GM19395 (cell line): ENCODE measurements around the gene ANKRD66.
"Not testable (repeated sequence)": the region's sequence is repeated elsewhere in the genome, so short reads cannot be mapped to it uniquely, and the experiment has no call there.

Source experiments
- ATAC-seq: cut with Tn5 transposase; IDR thresholded peaks from one replicate; pipeline ENCODE4 v1.9.1; 2021; ENCODE audit warnings: mild to moderate bottlenecking, moderate library complexity; ENCODE audit not compliant: unreplicated experiment

ANKRD66 gene

DNA sequence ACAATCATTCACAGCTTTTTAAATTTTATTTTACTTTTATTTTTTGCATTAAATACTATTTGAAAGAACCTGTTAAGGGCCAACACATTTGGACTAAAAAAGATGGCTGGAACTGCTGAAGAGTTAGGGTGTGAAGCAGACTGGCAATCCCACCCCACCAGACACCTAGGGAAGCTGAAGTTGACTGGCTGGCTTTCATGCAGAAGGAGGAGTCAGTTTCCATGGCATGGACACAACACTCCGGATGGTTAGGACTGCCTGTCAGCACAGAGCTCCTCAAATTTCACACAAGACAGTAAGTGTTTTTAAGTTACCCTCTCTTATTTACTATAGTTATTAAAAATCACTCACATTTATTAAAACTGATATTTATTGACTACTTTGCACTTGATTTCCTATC is at the start of gene ANKRD66:
TSS of gene ANKRD66 (plus strand) at position 238 of the 400 bp plus-strand sequence. CDS start 5,016 bp downstream, outside the sequence.
- ATAC-seq = no peak

DNA sequence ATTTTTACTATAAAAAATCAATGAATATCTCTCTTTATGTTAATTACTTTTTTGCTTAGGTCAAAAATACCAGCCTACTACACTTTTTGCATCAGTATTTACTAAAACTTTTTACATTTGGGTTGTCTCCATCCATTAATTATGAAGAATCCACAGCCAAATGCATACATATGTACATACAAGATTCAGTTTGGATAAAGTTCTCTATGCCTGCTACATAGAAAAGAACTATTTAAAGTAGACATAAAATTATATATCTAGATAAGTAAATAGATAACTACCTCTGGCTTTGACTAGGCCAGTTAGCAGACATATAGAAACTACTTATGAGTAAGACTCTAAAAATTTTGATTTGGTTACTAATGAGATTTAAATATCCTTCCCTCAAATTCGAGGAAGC is 46.8 kb upstream of the ANKRD66 start:
- no peak for ATAC-seq

DNA sequence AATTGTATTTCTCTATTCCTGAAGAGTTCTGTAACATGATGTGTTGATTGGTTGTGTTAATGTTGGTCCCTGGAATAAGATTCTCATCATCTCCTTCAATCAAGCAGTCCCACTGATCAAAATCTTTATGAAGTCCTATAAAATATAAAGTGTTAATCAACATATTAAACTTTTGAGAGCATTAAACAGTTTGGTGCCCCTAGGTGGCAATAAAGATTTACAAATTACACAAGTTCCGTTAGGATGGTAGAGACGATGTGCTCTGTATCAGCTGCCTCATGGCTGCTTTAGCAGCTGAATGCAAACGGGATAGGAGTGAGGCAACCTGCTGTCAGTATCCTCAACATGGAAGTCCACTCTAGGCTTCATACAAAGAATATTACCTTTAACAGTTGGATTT is 42.2 kb upstream of the ANKRD66 start:
- no peak for ATAC-seq

DNA sequence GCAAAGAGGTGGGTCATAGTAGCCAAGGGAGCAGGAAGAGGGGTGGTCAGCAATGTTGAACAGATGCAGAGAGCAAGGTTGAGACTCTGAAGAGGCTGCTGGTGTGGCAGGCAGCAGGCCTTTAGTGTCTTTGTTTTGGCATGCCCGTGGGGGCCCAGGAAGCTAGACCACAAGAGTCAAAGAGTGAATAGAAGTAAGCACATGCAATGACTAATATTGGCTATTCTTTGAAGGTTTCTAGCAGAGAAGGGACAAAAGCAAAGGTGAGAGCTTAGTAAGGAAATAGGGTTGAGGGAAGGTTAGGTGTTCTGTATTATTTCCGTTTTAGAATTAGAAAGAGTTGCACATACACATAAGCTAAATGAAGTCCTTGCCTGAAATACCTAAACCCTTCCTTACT is 40.3 kb upstream of the ANKRD66 start:
- no peak for ATAC-seq

DNA sequence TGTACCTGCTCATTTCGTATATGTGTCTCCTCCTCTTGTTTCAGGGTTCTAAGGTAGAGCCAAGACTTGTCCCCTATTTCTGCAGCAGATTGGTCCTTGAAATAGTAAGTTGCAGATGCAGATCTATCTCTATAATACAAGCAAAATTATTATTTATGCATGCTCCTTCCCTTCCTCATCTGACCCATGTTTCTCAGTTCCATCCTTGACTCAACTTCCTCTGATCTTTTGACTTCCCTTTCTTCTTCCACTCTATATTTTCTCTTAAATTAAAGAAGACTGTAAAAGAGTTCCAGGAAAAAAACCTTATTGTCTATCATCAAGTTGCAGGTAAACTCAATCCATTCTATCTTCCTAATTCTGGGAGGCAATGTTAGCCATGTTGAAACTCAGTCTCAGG is 35.2 kb upstream of the ANKRD66 start:
- no peak for ATAC-seq

DNA sequence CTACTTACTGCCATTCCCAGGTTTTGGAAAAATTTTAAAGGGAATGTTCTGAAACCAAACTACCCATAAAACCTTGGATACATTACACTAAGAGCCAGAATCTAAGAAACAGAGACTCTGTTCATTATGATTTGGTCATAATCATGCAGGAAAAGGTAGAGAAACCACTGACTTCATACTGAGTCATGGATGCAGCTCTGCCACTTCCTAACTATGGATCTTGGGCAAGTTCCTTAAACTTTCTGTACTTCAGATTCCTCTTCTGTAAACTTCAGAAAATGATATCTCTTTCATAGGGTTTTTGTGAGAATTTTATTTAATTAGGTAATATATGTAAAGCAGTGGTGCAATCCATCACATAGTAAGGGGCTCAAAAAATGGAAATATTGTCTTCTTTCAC is 31.6 kb upstream of the ANKRD66 start:
- no peak for ATAC-seq

DNA sequence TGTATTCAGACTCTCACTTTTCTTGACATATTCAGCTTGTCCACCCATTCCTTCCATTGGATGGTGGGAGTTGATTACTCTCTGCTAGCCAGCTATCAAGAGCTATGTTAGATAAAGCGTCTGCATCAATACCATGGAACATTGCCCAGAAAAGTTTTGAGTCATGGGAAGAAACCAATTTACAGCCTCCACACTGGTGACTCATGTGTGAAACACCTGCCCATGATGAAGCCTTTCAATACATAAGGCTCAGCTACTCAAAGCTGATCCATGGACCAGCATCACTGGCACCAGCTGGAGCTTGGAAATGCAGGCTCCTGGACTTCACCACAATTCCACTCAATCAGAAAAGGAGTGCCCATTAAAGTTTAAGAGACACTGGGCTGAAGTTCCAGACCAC is 27.6 kb upstream of the ANKRD66 start:
- no peak for ATAC-seq

DNA sequence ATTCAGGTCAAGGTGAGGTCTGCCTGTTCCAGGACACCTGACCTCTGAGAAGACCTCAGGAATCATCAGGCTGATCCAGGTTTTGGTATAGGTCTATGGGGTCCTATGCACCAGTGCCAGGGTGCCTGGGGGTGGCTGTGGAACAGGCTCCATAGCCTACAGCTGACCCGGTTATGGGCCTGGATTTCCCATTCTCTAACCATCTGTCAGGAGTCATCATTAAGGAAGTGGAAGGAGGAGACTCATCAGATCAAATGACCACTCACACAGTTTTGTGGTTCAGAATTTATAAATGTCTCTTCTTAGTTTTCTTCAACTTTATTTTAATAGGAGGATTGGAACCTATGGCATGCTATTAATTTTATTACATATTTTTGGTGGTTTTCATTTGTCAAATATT is 26.3 kb upstream of the ANKRD66 start:
- ATAC-seq = no peak

DNA sequence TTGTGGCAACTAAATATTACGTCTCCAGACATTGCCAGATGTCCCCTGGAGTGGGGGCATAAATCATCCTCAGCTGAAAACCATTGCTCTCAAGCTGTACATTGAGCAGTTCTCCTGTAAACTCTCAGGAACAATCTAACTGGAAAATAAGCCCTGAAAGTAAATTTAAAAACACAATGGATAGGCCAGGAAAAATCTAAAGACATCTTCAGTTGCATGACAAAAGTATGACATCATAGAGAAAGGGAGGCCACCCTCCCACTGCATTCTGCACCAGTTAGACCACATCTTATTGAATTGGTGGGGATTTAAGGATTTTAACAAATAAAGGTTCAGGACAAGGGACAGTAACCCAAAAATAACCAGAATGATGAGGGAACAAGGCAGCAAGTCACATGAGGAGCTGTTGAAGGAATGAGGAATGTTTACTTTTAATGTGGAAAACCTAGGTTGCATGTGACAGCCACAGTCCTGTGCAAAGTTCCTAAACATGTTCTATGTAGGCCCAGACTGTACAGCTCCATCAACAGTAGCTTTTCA is 16.9 kb upstream of the ANKRD66 start:
- ATAC-seq = no peak

DNA sequence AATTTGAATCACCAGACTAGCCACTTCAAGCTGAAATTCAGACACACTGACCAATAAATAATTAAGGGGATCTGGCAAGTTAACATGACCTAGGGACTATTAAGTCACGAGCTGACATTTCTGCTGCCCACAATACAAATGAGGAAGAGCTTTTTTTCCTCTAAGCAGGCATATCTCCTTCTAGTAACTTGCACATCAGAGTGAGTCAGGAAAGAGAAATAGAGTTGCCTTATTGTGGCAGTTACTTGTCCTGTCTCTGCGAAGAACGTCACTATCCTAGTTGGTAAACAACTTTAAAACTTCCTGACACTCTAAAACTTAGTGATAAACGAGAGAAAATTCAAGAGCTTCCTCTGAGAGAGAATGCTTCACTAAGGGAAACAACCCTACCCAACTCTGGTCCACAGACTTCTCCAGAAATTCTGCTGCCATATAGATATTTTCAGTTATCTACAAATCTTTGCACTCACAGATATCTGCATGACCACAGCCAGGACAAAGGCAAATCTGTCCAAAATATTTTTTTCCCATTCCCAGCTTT is 15.7 kb upstream of the ANKRD66 start:
- ATAC-seq = no peak

DNA sequence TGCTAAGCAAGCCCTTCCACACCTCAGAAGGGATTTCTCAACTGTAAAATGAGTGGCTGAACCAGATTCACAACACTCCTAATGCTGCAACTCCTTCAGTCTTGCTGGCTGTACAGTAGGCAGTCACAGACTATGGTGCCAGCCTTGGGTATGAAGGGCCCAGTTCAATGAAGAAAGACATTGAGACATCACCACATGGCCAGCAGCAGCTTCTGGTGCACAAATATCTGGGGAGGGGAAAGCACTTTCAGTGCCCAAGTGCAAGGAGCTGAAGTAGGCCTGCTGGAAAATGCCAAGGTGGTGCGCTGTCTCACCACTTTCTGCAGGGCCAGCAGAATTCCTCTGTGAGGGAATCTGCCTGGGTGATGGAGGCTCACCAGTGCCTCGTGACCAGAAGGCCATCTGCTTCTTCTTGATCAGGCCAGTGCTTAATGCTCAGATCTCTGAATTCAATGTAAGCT is 13.4 kb upstream of the ANKRD66 start:
- ATAC-seq = no peak

DNA sequence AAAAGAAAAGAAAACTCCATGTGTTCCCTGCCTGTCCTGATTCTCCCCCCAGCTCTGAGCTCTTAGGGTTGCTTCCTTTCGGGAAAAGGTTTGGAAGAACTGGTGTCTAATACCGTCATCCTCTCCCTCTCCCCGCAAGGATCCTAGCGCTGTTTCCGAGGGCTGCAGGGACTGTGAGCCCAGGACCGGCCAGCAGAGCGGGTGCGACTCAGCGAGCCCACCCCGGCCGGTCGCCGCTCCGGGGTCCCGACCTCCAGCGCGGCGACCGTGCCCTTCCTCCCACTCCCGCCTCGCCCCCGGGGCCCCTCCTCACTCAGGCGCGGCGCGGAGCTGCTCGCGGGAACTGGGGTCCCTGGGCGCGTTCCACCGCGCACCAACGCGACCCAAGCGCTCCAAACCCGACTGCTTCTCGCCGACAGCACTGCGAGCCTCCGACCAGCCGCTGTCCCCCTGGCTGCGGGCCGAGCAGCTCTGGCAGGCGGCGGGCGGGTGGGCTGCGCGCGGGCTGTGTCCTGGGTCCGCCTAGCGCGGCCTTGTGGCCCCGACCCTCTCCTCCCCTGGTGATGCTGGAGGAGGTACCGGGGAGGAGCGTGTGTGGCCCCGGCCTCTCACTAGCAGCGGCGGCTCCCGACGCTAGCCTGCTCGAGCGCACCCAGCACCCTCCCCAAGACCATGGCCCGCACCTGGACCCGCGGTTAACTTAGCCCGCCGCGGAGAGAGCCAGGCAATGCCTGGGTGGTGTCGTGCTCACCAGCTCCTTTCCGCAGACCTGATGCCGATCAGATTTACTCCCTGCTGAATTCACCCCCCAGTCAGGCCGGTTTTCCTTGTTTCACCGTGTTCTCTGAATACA is 11.6 kb upstream of the ANKRD66 start, which contains the start of gene PLA2G7:
TSS of gene PLA2G7 (minus strand) at position 509 of the 853 bp plus-strand sequence. CDS start 12,484 bp downstream, outside the sequence.
- no peak for ATAC-seq

DNA sequence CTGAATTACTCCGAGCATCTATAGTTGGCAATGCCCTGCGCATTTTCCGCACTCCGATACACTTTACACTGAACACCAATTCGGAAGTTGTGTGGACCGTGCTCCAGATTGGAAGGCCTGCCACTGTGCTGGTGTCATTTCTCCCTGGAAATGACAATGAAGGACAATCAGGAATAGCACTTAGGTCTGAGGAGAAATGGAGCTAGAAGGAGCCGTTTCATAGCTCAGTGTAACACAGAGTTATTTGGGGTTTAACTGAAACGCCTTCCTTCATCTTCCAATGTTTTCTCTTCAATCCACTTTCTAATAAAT is 11.1 kb upstream of the ANKRD66 start:
- no peak for ATAC-seq

DNA sequence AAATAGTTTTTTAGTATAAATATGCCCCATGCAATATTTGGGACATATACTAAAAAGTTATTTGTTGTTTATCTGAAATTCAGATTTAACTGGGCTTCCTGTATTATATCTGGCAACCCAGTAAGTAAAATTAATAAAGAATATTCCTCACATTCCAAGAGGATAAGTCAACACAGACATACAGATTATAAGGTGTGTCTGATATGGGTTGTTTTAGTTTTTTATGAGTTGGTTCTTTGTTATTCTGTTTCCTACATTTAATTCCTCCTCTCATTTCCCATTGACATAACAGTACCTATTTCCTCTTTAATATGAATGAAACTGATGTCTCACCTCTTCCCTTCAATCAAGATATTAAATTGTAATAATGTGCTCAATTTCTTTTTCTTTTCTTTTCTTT is 9.8 kb upstream of the ANKRD66 start:
- no peak for ATAC-seq

DNA sequence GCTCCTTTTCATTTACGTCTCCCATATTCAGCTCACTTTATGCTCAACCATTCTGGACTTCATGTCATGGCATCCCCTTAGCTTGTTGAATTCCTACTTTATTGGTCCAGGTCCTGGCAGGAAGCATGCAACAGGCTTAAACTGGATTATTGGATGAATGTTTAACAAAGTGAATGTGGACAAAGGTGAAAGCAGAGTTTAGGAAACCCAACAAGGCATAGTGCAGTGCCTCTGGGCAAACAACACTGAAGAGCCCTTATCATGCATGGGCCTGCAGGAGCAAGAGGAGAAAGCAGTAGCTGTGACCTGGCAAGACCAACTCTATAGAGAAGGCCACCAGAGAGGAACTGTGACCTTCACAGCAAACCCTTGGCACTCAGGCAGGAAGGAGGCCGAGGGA is 5.3 kb upstream of the ANKRD66 start:
- no peak for ATAC-seq

DNA sequence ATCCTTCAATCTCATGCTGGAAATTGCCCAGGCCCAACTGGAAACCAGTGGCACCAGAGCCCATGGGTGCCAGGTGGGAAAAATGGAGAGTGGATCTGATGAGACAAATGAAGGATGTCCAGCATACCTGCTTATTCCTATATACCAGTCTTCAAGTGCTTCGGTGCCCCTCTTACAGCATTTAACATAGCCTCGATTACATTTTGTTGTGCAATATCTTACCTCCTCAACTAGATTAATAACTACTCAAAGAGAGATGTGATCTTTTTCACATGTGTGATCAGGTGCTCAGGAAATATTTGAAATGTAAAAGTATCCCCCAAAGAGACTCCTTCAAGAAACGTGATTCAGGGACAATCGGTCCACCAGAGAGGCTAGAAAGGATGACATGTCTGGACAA is 4.8 kb upstream of the ANKRD66 start:
- ATAC-seq = no peak

DNA sequence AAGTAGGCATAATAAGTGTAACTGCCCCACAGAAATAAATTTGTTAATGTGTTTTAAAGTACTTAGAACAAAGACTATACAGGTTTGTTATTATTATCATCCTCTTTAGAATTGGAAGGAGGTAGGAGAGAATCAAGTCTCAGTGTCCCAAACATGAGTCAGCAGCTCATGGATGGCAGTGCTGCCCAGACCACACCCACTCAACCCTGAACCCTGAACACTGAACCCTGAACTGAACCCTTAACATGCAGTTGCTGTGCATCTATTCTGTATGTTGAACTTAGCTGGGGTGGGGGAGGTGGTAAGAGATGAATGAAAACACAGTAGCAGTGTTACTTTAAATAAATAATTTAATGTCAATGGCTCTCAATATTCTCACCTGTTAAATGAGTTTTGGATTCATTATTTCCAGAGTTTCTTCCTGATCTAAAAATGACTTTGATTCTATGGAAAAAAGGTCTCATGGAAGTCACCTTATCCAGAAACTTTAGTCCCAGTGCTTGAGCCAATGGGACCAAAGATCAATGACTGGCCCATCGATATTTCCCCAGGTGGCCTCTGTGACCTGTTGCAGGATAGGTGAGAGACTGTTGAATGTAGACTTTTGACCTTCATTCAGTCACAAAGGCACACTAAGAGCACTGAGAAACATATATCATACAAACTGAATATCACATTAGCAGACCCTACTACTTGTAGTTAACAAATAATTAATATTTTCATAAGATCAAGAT is 3.1 kb upstream of the ANKRD66 start:
- no peak for ATAC-seq

DNA sequence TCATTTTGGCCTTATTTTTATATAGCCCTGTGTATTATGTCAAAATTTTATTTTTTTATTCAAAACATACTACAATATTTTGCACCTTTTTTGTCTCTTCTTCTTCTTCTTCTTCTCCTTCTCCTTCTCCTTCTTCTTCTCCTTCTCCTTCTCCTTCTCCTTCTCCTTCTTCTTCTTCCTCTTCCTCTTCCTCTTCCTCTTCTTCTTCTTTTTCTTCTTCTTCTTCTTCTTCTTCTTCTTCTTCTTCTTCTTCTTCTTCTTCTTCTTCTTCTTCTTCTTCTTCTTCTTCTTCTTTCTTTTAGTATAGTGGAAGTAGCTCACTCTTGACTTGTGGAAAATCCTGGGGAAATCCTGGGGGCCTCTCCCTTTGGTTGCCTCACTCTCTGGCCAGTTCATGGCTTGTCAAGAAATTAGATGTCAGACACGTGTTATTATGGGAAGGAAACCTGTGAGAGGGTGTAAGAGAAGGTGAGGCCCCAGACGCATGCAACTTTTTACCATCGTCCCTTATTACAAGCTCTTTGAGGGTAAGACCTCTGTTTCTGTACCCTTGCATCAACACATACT is 2.5 kb upstream of the ANKRD66 start:
- ATAC-seq = not testable (repeated sequence)

DNA sequence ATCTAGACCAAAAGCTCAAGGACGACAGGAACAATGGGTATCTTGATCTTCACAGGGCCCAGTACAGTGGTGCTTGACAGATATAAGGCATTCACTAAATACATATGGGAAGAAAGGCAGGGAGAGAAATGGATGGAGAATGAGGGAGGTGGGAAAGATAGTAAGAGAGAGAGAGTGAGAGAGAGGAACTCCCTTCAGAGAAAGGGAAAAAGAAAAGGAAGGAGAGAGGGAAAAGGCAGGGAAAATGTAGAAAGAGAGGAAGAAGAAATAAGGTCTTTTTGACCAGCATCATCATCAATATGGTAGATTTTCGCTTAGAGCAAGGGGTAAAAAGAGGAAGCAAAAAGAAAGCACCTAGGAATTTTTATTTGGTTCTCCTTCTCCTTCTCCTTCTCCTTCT is 760 bp upstream of the ANKRD66 start:
- ATAC-seq = no peak

DNA sequence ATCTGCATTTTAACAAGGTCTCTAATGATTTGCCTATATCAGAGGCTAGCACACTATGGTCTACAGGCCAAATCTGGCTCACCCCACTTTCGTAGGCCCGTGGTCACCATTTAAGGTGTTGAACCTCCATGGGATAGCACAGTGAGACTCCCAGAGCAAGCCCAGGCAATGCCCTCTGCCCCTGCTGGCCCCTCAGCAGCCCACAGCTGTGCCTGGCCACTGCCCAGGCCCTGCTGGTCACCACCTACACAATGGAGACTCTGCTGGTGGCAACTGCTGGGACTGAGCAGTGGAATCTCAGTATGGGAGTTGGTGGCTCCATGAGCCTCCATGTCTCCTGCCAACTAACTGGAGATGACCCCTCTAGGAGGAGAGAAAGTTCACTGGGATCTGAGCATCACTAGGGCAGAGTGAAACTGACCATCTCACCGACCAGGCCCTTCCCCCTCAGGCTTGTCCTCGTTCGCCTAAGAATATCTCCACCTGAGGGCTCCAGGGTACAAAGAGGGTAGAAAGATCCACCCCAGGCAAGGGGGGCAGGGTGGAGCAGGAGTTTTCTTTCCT is 2.3 kb downstream of the ANKRD66 start:
- ATAC-seq = no peak

DNA sequence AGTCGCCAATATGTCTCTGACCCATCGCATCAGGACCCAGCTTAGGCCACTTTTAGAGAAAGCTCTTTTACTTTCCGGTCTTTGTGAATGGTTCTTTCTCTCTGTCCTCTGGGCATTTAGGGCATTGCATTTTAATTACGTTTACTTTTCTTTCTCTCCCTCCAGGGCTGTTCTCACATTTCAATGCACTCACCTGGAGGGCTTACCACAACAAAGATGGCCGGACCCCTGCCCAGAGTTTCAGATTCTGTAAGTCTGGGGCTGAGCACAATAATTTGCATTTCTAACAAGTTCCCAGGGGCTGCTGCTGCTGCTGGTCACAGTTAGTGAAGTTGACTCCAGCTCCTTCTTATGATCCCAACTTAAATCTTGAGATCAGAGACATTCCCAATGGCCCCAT is 3.0 kb downstream of the ANKRD66 start:
- no peak for ATAC-seq
